Right lobe of liver (tissue), 4 donors: ENCODE data around the gene ST8SIA6.

Experiments used
- POLR2A ChIP-seq: fragments of 450-650 bp; IDR thresholded peaks from one replicate; pipeline ENCODE4 v1.6.1; 2017; ENCODE audit warnings: antibody characterized with exemption, mild to moderate bottlenecking
- TF ChIP-seq, protein P1 (sequence below), 4 donors: fragments of 200-600 bp in 3 of 4; fragments of 450-650 bp in 1 of 4; IDR thresholded peaks; one replicate each; pipeline versions ENCODE4 v1.5.1 to v1.8.0; 2016 to 2022; ENCODE audit warnings: antibody characterized with exemption in 4 of 4, mild to moderate bottlenecking in 2 of 4
- donor health status: DM: no; HTN: no; CAD: no.
- donor health status: DM: no; HTN: no; CAD: no.
- donor health status: DM: no; HTN: yes; CAD: no.

DNA sequence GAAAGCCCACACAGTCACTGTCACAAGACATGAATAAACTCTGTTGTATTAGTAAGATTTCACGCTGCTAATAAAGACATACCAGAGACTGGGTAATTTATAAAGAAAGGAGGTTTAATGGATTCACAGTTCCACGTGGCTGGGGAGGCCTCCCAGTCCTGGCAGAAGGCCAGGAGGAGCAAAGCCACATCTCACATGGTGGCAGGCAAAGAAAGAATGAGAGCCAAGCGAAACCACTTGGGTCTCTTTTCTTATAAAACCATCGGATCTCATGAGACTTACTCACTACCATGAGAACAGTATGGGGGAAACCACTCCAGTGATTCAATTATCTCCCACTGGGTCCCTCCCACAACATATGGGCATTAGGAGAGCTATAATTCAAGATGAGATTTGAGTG is 110.2 kb downstream of the ST8SIA6 start:
- TF ChIP-seq, protein P1, sequence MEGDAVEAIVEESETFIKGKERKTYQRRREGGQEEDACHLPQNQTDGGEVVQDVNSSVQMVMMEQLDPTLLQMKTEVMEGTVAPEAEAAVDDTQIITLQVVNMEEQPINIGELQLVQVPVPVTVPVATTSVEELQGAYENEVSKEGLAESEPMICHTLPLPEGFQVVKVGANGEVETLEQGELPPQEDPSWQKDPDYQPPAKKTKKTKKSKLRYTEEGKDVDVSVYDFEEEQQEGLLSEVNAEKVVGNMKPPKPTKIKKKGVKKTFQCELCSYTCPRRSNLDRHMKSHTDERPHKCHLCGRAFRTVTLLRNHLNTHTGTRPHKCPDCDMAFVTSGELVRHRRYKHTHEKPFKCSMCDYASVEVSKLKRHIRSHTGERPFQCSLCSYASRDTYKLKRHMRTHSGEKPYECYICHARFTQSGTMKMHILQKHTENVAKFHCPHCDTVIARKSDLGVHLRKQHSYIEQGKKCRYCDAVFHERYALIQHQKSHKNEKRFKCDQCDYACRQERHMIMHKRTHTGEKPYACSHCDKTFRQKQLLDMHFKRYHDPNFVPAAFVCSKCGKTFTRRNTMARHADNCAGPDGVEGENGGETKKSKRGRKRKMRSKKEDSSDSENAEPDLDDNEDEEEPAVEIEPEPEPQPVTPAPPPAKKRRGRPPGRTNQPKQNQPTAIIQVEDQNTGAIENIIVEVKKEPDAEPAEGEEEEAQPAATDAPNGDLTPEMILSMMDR (IDR thresholded peaks at IDR 0.05), result no peak
- TF ChIP-seq POLR2A, result no peak
